IMR-90 (cell line): ENCODE measurements around the gene HEXA. TPM values are rescaled to one million over a fixed set of nuclear protein-coding genes. Genes with fewer than 3 reads are reported as not detected.

Source experiments
- ATAC-seq: fragments of 200-7000 bp; cut with Tn5 transposase; 2 replicates; pipeline ENCODE4 v1.9.1; 2020; ENCODE audit warnings: low read depth, mild to moderate bottlenecking, moderate library complexity
- BruUV-seq: library from RNA; stranded (reverse); fragments of 400-500 nt; replicated peaks from 2 replicates; lab custom pipeline; 2021; lab: Mats Ljungman, UMichigan
- CTCF ChIA-PET: fragments of 300-600 bp; formaldehyde crosslinking; extraction: SDS; loops from one replicate; lab custom pipeline; 2021; ENCODE audit warnings: antibody characterized with exemption; lab: Yijun Ruan, JAX
- POLR2A ChIA-PET: fragments of 300-600 bp; sonication (Branson Sonifier 250); formaldehyde crosslinking; loops from one replicate; lab custom pipeline; 2022; ENCODE audit warnings: antibody characterized with exemption; ENCODE audit not compliant: unreplicated experiment; lab: Charles Lee
- DNase-seq: peaks from one replicate; pipeline ENCODE4 v3.0.0; 2013
- H2AFZ ChIP-seq: replicated peaks from 2 replicates; pipeline ENCODE3; 2013; ENCODE audit warnings: low read length, mild to moderate bottlenecking; ENCODE audit not compliant: poor library complexity
- H2AK5ac ChIP-seq: 2 replicates; pipeline ENCODE4 v1.6.1; 2013; ENCODE audit warnings: low read depth, low read length, inconsistent platforms
- H2AK9ac ChIP-seq: replicated peaks from 2 replicates; pipeline ENCODE3; 2013; ENCODE audit warnings: mild to moderate bottlenecking, low read depth, low read length, moderate library complexity; ENCODE audit not compliant: poor library complexity
- H2BK120ac ChIP-seq: 2 replicates; pipeline ENCODE4 v1.6.1; 2013; ENCODE audit warnings: low read depth, low read length, inconsistent platforms
- H2BK15ac ChIP-seq: 3 replicates; pipeline ENCODE4 v1.6.1; 2013; ENCODE audit warnings: low read depth, low read length, inconsistent platforms
- H2BK20ac ChIP-seq: 2 replicates; pipeline ENCODE4 v1.6.1; 2013; ENCODE audit warnings: low read depth, mild to moderate bottlenecking, inconsistent platforms, low read length, moderate library complexity
- H2BK5ac ChIP-seq: 2 replicates; pipeline ENCODE4 v1.6.1; 2013; ENCODE audit warnings: mild to moderate bottlenecking, low read depth, low read length, inconsistent platforms; ENCODE audit not compliant: poor library complexity, severe bottlenecking
- H3K14ac ChIP-seq: replicated peaks from 2 replicates; pipeline ENCODE4 v1.6.1; 2013; ENCODE audit warnings: low read depth, low read length, inconsistent platforms
- H3K18ac ChIP-seq: 2 replicates; pipeline ENCODE4 v1.6.1; 2013; ENCODE audit warnings: low read depth, low read length, control low read depth
- H3K23ac ChIP-seq: 2 replicates; pipeline ENCODE4 v1.6.1; 2013; ENCODE audit warnings: low read depth, low read length, inconsistent platforms
- H3K27ac ChIP-seq: 2 replicates; pipeline ENCODE4 v1.5.1; 2013; ENCODE audit warnings: mild to moderate bottlenecking, control low read depth, low read length; ENCODE audit not compliant: insufficient read depth
- H3K27me3 ChIP-seq: 2 replicates; pipeline ENCODE4 v1.6.1; 2013; ENCODE audit warnings: low read length; ENCODE audit not compliant: control insufficient read depth, insufficient read depth
- H3K36me3 ChIP-seq: 2 replicates; pipeline ENCODE4 v1.6.1; 2013; ENCODE audit warnings: low read length, mixed read lengths; ENCODE audit not compliant: control insufficient read depth, insufficient read depth
- H3K4ac ChIP-seq: 2 replicates; pipeline ENCODE4 v1.6.1; 2013; ENCODE audit warnings: low read depth, low read length, inconsistent platforms
- H3K4me1 ChIP-seq: 2 replicates; pipeline ENCODE4 v1.6.1; 2013; ENCODE audit warnings: low read length, mixed read lengths; ENCODE audit not compliant: control insufficient read depth, insufficient read depth
- H3K4me2 ChIP-seq: 2 replicates; pipeline ENCODE4 v1.6.1; 2013; ENCODE audit warnings: low read depth, mild to moderate bottlenecking, control low read depth, low read length, moderate library complexity
- H3K4me3 ChIP-seq: 2 replicates; pipeline ENCODE4 v1.5.1; 2013; ENCODE audit warnings: low read depth, mild to moderate bottlenecking, control low read depth, low read length, moderate library complexity; ENCODE audit not compliant: insufficient read depth
- H3K56ac ChIP-seq: 2 replicates; pipeline ENCODE4 v1.6.1; 2013; ENCODE audit warnings: low read length, inconsistent platforms; ENCODE audit not compliant: insufficient read depth; ENCODE audit errors: extremely low read depth
- H3K79me1 ChIP-seq, 2 experiments: 2 replicates each; pipeline ENCODE4 v1.6.1; 2013; ENCODE audit warnings: low read length in 2 of 2, inconsistent platforms in 1 of 2, low read depth in 1 of 2
- H3K9ac ChIP-seq: 2 replicates; pipeline ENCODE4 v1.6.1; 2013; ENCODE audit warnings: low read depth, low read length, control low read depth
- H3K9me1 ChIP-seq: 2 replicates; pipeline ENCODE4 v1.6.1; 2013; ENCODE audit warnings: low read length, inconsistent platforms; ENCODE audit not compliant: insufficient read depth
- H3K9me3 ChIP-seq: 2 replicates; pipeline ENCODE4 v1.6.1; 2013; ENCODE audit warnings: low read length; ENCODE audit not compliant: control insufficient read depth, insufficient read depth
- H4K20me1 ChIP-seq: 2 replicates; pipeline ENCODE4 v1.6.1; 2013; ENCODE audit warnings: low read length, inconsistent platforms; ENCODE audit not compliant: insufficient read depth
- H4K5ac ChIP-seq: 2 replicates; pipeline ENCODE4 v1.6.1; 2013; ENCODE audit warnings: mild to moderate bottlenecking, low read depth, low read length, control low read depth
- H4K8ac ChIP-seq, 2 experiments: 2 replicates each; pipeline ENCODE4 v1.6.1; 2013; ENCODE audit warnings: low read depth in 2 of 2, low read length in 2 of 2, control low read depth in 1 of 2, inconsistent platforms in 1 of 2
- H4K91ac ChIP-seq: 2 replicates; pipeline ENCODE4 v1.6.1; 2013; ENCODE audit warnings: low read depth, low read length, inconsistent platforms; ENCODE audit not compliant: insufficient read depth
- CHD1 ChIP-seq: IDR thresholded peaks from 2 replicates; pipeline ENCODE4 v1.6.1; 2012; ENCODE audit warnings: low read depth, low read length, improper control_type of control experiment
- ELK1 ChIP-seq: fragments of 150-350 bp; IDR thresholded peaks from 2 replicates; pipeline ENCODE4 v1.6.1; 2016; ENCODE audit warnings: low read depth, mild to moderate bottlenecking, low read length, moderate library complexity, borderline replicate concordance
- FOS ChIP-seq: fragments of 150-350 bp; IDR thresholded peaks from 2 replicates; pipeline ENCODE4 v1.6.1; 2016; ENCODE audit warnings: low read depth, low read length
- NFE2L2 ChIP-seq: fragments of 150-350 bp; IDR thresholded peaks from 2 replicates; pipeline ENCODE4 v1.6.1; 2016; ENCODE audit warnings: low read depth, mild to moderate bottlenecking, low read length
- POLR2A ChIP-seq: IDR thresholded peaks from 2 replicates; pipeline ENCODE4 v1.6.1; 2012; ENCODE audit warnings: mild to moderate bottlenecking, low read depth, low read length
- SMC3 ChIP-seq: fragments of 150-350 bp; IDR thresholded peaks from 2 replicates; pipeline ENCODE4 v1.6.1; 2016; ENCODE audit warnings: low read depth, mild to moderate bottlenecking, antibody characterized with exemption, low read length, moderate library complexity
- dilution Hi-C: fragments of 300-500 bp; cut with HindIII; formaldehyde crosslinking; loops from one replicate; pipeline ENCODE4 v1.14.3; 2018; ENCODE audit warnings: low sequenced_read_pairs; ENCODE audit not compliant: unreplicated experiment
- in situ Hi-C: fragments of 300-500 bp; cut with MboI; formaldehyde crosslinking; loops from 3 replicates; pipeline ENCODE4 v1.14.3; 2019; ENCODE audit warnings: low sequenced_read_pairs, inconsistent platforms, mixed read lengths
- intact Hi-C: fragments of 100-400 bp; cut with micrococcal nuclease; formaldehyde crosslinking; loops from 2 replicates; pipeline ENCODE4 v1.10.0; 2022
- polyA plus RNA-seq, 3 experiments: library from polyadenylated mRNA; depleted of rRNA; stranded (reverse); fragments of >200 nt; gene quantifications; 2 replicates each; pipeline ENCODE4 v1.2.3, GENCODE V29; 2012; ENCODE audit warnings: low replicate concordance in 1 of 3
- total RNA-seq: library from RNA; depleted of rRNA; stranded (reverse); fragments of >200 nt; gene quantifications from 2 replicates; pipeline ENCODE4 v1.2.3, GENCODE V29; 2012

Gene HEXA
- total and polyA plus RNA-seq, 2 of the 4 experiments (the other 2 are of a cell fraction), result 19.4 to 115 TPM

GRCh38 chr15:72404841-72405240, 29.0 kb upstream of the HEXA start:
- no peaks in the 10 kb centered on the region for H3K4me1 ChIP-seq
- H4K20me1 ChIP-seq, result no peaks in the 10 kb centered on the region
- no peaks in the 10 kb centered on the region for H3K79me1 ChIP-seq
- H2BK5ac ChIP-seq, result no peak overlapping the region
- no peak overlapping the region for H4K5ac ChIP-seq
- TF ChIP-seq ELK1, result no peak
- TF ChIP-seq NFE2L2, result no peak
- no peak for TF ChIP-seq POLR2A
- TF ChIP-seq CHD1, result no peak
- TF ChIP-seq FOS, result no peak
- TF ChIP-seq SMC3, result no peak
- in situ Hi-C loops (no loop called here), dilution Hi-C loops (no loop called here), intact Hi-C loops (no loop called here)
- no peak overlapping the region for H3K18ac ChIP-seq
- H2AK5ac ChIP-seq, result no peak overlapping the region
- CTCF ChIA-PET, result no interaction called here
- H2BK120ac ChIP-seq, result no peak overlapping the region
- peaks cover 3% of the 10 kb centered on the region; the same call in 1 of the 2 replicates for H3K9me3 ChIP-seq
- no peak overlapping the region for H4K8ac ChIP-seq
- H2AFZ ChIP-seq, result no peak overlapping the region
- H2AK9ac ChIP-seq, result no peak overlapping the region
- H3K9me1 ChIP-seq, result no peaks in the 10 kb centered on the region
- no peak overlapping the region for H3K27ac ChIP-seq
- peaks cover 47% of the 10 kb centered on the region for H3K27me3 ChIP-seq
- POLR2A ChIA-PET, result no interaction called here
- H3K4ac ChIP-seq, result no peak overlapping the region
- DNase-seq (no peak), ATAC-seq (no peak)
- no peak overlapping the region for H3K9ac ChIP-seq
- no peak overlapping the region for H2BK15ac ChIP-seq
- no peak overlapping the region for H3K4me3 ChIP-seq
- H3K36me3 ChIP-seq, result no peaks in the 10 kb centered on the region
- H3K4me2 ChIP-seq, result no peak overlapping the region
- H3K14ac ChIP-seq, result no peak overlapping the region
- no peak overlapping the region for H2BK20ac ChIP-seq
- no peak overlapping the region for H3K23ac ChIP-seq
- H4K91ac ChIP-seq, result no peak overlapping the region
- no TSS peak for BruUV-seq
- no peak overlapping the region for H3K56ac ChIP-seq
